OCI-M2 (cell line): Measurements from ENCODE around the gene FBXW8.

Experiments used
- DNase-seq: peaks from one replicate; lab custom pipeline; 2025; ENCODE audit not compliant: unreplicated experiment; lab: John Stamatoyannopoulos, UW

The FBXW8 gene

GRCh38 chr12:117037289-117038022, 126.7 kb downstream of the FBXW8 start:
- no peak for DNase-seq

- no peak for DNase-seq
Measured at GRCh38 chr12:117038023-117038680, 127.4 kb downstream of the FBXW8 start.

GRCh38 chr12:117038919-117039318, 128.2 kb downstream of the FBXW8 start:
- DNase-seq, result no peak

GRCh38 chr12:117039891-117040309, 129.2 kb downstream of the FBXW8 start:
- DNase-seq, result no peak

- DNase-seq, result no peak
Measured at GRCh38 chr12:117040496-117040895, 129.7 kb downstream of the FBXW8 start.

GRCh38 chr12:117041798-117042170, 131.0 kb downstream of the FBXW8 start:
- no peak for DNase-seq

- peak; percentile 59 for DNase-seq
Measured at GRCh38 chr12:117042171-117042842, 131.6 kb downstream of the FBXW8 start.

GRCh38 chr12:117042862-117043261, 132.1 kb downstream of the FBXW8 start:
- DNase-seq, result no peak

GRCh38 chr12:117044311-117044710, 133.6 kb downstream of the FBXW8 start:
- DNase-seq, result no peak

- no peak for DNase-seq
Measured at GRCh38 chr12:117044790-117045159, 134.0 kb downstream of the FBXW8 start.

- DNase-seq, result peak; percentile 13
Measured at GRCh38 chr12:117045160-117046010, 134.6 kb downstream of the FBXW8 start.

GRCh38 chr12:117046011-117046369, 135.2 kb downstream of the FBXW8 start:
- DNase-seq, result no peak

- no peak for DNase-seq
Measured at GRCh38 chr12:117046425-117046824, 135.7 kb downstream of the FBXW8 start.

GRCh38 chr12:117046861-117047530, 136.2 kb downstream of the FBXW8 start:
- no peak for DNase-seq

- no peak for DNase-seq
Measured at GRCh38 chr12:117047810-117048584, 137.2 kb downstream of the FBXW8 start.

- no peak for DNase-seq
Measured at GRCh38 chr12:117048585-117048904, 137.8 kb downstream of the FBXW8 start.

- no peak for DNase-seq
Measured at GRCh38 chr12:117049295-117049694, 138.5 kb downstream of the FBXW8 start.

GRCh38 chr12:117050060-117050459, 139.3 kb downstream of the FBXW8 start:
- no peak for DNase-seq

- DNase-seq, result no peak
Measured at GRCh38 chr12:117051380-117051779, 140.6 kb downstream of the FBXW8 start.

GRCh38 chr12:117052386-117053049, 141.8 kb downstream of the FBXW8 start:
- DNase-seq, result no peak
